Measurements from ENCODE around the gene RIN3.

DNA sequence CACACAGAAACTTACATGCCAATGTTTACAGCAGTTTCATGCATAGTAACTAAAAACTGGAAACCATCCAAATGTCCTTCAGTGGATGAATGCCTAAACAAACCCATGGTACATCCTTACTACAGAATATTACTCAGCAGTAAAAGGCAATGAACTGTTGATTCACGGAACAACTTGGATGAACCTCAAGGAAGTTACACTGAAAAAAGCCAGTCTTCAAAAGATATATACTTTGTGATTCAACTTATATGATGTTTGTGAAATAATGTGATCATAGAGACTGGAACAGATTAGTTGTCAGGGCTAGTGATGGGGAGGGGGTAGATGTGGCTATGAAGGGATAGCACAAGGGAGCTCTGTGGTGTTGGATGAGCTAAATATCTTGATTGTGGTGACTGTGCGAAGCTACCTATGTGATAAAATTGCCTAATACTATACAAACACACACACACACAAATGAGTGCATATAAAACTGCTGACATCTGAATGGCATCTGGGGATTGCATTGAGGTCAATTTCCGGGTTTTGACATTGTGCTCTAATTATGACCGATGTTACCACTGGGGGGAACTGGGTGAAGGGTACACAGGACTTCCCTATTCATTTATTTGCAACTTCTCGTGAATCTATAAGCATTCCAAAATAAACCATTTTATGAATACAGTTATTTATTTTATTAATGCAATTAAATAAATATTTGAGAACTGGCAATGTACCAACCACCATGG lies 94.3 kb downstream of the RIN3 start:
- TF ChIP-seq POLR2A (IDR thresholded peaks at IDR 0.05) (no peak), POLR2AphosphoS5 (IDR thresholded peaks at IDR 0.05) (peak in 1 of 3 donors; percentile 20)
- TF ChIP-seq, protein P1, sequence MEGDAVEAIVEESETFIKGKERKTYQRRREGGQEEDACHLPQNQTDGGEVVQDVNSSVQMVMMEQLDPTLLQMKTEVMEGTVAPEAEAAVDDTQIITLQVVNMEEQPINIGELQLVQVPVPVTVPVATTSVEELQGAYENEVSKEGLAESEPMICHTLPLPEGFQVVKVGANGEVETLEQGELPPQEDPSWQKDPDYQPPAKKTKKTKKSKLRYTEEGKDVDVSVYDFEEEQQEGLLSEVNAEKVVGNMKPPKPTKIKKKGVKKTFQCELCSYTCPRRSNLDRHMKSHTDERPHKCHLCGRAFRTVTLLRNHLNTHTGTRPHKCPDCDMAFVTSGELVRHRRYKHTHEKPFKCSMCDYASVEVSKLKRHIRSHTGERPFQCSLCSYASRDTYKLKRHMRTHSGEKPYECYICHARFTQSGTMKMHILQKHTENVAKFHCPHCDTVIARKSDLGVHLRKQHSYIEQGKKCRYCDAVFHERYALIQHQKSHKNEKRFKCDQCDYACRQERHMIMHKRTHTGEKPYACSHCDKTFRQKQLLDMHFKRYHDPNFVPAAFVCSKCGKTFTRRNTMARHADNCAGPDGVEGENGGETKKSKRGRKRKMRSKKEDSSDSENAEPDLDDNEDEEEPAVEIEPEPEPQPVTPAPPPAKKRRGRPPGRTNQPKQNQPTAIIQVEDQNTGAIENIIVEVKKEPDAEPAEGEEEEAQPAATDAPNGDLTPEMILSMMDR (IDR thresholded peaks at IDR 0.05 in 8 of 11, conservative IDR thresholded peaks at IDR 0.05 in 3 of 11): peak in 1 of 11 experiments; percentile 14

All from spleen (tissue), 7 donors.